WI38 (cell line): Measurements from ENCODE around the gene STK32A.

Source experiments
- H3K4me3 ChIP-seq: 2 replicates; pipeline ENCODE4 v1.5.1; 2011; ENCODE audit warnings: low read depth, mild to moderate bottlenecking, control low read depth, low read length
- TF ChIP-seq, protein P1 (sequence below): IDR thresholded peaks from 2 replicates; pipeline ENCODE4 v1.5.1; 2012; ENCODE audit warnings: low read depth, mild to moderate bottlenecking, control low read depth, low read length

The STK32A gene

DNA sequence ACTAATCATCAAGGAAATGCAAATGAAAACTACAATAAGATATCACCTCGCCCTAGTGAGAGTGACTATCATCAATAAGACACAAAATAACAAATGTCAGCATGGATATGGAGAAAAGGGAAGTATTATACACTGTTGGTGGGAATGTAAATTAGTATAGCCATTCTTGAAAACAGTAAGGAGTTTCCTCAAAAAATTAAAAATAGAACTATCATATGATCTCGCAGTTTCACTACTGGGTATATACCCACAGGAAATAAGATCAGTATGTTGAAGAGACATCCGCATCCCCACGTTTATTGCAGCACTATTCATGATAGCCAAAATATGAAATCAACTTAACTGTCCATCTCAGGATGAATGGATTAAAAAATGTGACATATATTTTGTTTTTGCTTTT lies 31.6 kb upstream of the STK32A start:
- H3K4me3 ChIP-seq, result no peak overlapping the region
- TF ChIP-seq, protein P1, sequence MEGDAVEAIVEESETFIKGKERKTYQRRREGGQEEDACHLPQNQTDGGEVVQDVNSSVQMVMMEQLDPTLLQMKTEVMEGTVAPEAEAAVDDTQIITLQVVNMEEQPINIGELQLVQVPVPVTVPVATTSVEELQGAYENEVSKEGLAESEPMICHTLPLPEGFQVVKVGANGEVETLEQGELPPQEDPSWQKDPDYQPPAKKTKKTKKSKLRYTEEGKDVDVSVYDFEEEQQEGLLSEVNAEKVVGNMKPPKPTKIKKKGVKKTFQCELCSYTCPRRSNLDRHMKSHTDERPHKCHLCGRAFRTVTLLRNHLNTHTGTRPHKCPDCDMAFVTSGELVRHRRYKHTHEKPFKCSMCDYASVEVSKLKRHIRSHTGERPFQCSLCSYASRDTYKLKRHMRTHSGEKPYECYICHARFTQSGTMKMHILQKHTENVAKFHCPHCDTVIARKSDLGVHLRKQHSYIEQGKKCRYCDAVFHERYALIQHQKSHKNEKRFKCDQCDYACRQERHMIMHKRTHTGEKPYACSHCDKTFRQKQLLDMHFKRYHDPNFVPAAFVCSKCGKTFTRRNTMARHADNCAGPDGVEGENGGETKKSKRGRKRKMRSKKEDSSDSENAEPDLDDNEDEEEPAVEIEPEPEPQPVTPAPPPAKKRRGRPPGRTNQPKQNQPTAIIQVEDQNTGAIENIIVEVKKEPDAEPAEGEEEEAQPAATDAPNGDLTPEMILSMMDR, result no peak

DNA sequence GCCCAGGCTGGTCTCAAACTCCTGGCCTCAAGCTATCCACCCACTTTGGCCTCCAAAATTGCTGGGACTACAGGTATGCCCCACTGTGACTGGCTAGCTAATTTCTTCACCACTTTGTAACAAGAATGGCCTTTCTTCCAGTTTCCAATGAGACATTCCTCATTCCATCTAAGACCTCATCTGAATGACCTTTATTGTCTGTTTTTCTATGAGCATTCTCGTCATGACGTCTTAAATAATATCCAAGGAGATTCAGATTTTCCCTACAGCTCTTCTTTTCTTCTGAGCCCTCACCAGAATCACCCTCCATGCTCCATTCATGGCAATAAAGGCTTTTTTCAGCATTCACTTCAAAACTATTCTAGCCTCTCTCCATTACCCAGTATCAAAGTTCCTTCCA lies 30.2 kb upstream of the STK32A start:
- no peak overlapping the region for H3K4me3 ChIP-seq
- TF ChIP-seq, protein P1, result no peak

DNA sequence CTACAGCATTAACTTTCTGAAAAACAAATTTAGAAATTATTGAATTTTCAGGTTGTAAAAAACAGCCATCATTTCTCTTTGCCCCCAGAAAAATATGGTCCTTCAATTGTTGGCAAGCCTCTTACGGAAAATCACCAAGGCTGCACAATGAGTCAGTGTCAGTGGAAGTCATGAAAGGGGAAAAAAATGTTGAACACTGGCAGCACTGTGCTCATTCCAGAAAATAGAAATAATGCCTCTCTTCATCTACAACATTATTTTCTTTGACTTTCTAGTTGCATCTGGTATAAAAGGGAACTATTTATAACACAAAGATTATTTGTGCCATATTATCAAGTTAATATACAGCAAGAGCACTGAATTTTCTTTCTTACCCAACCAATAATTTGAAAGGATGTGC lies 26.7 kb upstream of the STK32A start:
- no peak overlapping the region for H3K4me3 ChIP-seq
- TF ChIP-seq, protein P1, result no peak

DNA sequence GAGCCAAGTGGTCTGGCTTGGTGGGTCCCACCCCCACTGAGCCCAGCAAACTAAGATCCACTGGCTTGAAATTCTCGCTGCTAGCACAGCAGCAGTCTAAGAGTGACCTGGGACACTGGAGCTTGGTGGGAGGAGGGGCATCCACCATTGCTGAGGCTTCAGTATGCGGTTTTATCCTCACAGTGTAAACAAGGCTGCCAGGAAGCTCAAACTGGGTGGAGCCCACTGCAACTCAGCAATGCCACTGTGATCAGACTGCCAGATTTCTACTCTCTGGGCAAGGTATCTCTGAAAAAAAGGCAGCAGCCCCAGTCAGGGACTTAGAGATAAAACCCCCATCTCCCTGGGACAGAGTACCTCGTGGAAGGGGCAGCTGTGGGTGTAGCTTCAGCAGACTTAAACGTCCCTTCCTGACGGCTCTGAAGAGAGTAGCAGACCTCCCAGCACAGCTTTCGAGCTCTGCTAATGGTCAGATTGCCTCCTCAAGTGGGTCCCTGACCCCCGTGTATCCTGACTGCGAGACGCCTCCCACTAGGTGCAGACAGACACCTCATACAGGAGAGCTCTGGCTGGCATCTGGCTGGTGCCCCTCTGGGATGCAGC lies 18.2 kb upstream of the STK32A start:
- TF ChIP-seq, protein P1, result no peak
- no peak overlapping the region for H3K4me3 ChIP-seq

DNA sequence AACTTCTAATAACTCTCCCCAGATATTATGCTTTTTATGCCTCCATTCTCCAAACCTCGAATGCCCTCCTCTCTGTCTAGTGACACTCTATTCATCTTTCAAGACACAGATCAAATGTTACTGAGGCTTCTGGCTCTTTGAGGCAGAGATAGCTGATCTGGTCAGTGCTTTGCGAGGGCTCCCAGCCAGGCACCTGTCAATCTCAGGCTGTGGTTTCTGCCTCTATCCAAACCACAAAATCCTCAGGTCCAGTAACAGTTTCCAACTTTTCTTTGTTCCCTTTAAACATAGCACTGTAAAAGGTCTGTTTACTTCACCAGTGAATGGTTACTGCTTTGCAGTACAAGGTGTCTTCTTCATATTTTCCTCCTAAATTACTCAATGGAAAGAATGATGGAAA lies 11.5 kb upstream of the STK32A start:
- H3K4me3 ChIP-seq, result no peak overlapping the region
- TF ChIP-seq, protein P1, result no peak

DNA sequence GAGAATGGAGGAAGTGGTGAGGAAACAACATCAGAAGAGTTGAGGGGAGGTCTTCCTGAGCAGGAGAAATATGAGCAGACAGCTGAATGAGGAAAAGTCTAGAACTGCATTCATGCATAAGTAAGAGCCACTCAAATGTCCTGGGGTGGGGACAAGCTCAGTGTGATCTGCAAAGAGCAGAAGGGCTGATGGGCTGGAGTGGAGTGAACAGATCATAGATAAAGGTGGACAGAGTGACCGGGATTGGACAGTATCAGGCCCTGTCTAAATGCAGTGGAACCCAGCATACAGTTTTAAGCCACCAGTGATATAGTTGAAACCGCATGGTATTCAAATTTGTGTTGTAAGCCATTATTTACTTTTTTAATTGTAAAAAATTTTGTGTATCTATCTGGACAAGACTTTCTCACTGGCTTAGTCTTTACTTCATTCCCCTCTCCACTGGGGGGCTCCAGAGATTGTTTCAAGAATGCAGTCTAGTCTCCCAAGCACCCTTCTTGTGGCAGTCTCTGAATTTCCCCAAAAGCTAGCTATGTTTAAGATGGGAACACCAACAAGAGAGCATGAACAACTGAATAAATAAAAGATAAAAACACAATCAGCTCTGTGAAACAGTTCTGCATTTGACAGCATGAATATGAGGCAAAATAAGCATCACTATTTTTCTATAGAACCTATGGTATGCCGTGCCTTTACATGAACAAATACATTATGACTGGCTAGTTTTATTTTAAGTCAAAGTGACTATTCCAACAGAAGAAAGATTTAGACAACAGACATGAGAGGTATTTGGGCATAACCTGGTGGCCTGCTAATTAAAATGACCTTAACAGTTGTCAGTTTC lies 10.7 kb upstream of the STK32A start:
- TF ChIP-seq, protein P1, result peak; percentile 50
- H3K4me3 ChIP-seq, result no peak overlapping the region

DNA sequence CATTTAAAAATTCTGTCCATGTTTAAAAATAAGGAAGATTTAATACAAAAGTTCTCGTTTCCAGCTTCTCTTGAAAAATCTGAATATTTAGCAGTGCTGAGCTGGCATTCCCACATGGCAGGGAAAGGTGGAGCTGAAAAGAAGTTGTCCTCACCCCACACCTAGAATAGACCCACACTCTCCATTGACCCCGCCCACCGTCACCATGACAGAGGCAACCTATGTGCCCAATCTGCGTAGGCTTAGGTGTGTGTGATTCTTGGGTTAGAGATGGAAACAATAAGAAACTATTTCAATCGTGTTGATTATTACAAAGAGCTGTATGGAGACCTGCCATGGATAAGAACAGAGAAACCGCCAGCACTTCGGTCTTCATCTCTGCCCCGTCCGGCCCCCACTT lies 8.9 kb upstream of the STK32A start:
- TF ChIP-seq, protein P1, result no peak

More for the DNA sequence above, 8.9 kb upstream of the STK32A start:
- no peak overlapping the region for H3K4me3 ChIP-seq
